Endothelial cell of umbilical vein (primary cell): Measurements from ENCODE around the gene SH3TC1.

ENCODE experiments used
- EZH2 ChIP-seq: IDR thresholded peaks from 2 replicates; pipeline ENCODE4 v1.6.1; 2012; ENCODE audit warnings: borderline replicate concordance, low read depth, mild to moderate bottlenecking, moderate library complexity, low read length, inconsistent platforms; ENCODE audit not compliant: severe bottlenecking
- POLR2A ChIP-seq: IDR thresholded peaks from 2 replicates; pipeline ENCODE4 v1.6.1; 2012; ENCODE audit warnings: low read depth, mild to moderate bottlenecking, control low read depth, low read length
- TF ChIP-seq, protein P1 (sequence below), 2 donors: IDR thresholded peaks; 1 replicate in 1 of 2; 2 replicates in 1 of 2; pipeline ENCODE4 v1.5.1; 2011; ENCODE audit warnings: low read length in 2 of 2, mild to moderate bottlenecking in 2 of 2, moderate library complexity in 2 of 2, control low read depth in 1 of 2, inconsistent platforms in 1 of 2, low read depth in 1 of 2; ENCODE audit not compliant: insufficient read depth in 1 of 2; ENCODE audit errors: extremely low read depth in 1 of 2
- TF ChIP-seq, protein P2 (sequence below): IDR thresholded peaks from 2 replicates; pipeline ENCODE4 v1.6.1; 2011; ENCODE audit not compliant: insufficient read depth, insufficient read length

DNA sequence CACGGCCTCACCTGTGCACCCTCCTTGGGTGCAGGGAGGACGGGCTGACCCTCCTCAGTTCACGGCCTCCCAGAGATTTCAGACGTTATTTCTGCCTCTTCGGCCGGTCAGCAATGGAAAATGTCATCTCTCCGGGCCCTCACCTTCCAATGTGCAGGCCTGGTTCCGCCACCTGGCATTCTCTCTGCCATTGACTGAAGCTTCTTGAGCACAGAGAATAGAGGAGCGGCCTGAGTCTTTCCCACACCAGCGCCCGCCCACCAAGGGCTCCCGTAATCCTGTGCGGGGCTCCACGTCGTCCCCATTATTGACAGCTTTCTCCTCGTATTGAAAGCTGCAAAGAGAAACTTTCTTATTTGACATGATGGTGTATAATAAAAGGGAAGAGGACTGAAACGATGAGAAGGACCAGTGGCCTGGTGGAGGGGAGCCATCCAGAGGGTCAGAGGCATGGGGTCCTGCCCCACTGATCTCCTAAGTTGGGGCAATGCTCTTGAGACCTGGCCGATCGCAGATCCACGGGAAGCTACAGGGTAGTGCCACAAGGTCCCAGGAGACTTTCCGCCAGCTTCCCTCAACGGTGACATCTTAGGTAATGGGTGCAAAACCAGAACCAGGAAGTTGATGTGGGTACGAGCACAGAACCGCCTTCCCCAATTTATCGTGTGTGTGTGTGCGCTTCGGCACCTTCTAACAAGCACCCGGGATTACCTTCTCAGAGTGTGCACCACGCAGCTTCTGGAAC is 91.0 kb downstream of the SH3TC1 start:
- TF ChIP-seq EZH2 (no peak), POLR2A (no peak)
- TF ChIP-seq, protein P1, sequence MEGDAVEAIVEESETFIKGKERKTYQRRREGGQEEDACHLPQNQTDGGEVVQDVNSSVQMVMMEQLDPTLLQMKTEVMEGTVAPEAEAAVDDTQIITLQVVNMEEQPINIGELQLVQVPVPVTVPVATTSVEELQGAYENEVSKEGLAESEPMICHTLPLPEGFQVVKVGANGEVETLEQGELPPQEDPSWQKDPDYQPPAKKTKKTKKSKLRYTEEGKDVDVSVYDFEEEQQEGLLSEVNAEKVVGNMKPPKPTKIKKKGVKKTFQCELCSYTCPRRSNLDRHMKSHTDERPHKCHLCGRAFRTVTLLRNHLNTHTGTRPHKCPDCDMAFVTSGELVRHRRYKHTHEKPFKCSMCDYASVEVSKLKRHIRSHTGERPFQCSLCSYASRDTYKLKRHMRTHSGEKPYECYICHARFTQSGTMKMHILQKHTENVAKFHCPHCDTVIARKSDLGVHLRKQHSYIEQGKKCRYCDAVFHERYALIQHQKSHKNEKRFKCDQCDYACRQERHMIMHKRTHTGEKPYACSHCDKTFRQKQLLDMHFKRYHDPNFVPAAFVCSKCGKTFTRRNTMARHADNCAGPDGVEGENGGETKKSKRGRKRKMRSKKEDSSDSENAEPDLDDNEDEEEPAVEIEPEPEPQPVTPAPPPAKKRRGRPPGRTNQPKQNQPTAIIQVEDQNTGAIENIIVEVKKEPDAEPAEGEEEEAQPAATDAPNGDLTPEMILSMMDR (IDR thresholded peaks at IDR 0.05; ENCODE audit: extremely low read depth in 1 of 2, insufficient read depth in 1 of 2, low read depth in 1 of 2, low read length in 2 of 2), result no peak
- TF ChIP-seq, protein P2, sequence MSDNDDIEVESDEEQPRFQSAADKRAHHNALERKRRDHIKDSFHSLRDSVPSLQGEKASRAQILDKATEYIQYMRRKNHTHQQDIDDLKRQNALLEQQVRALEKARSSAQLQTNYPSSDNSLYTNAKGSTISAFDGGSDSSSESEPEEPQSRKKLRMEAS, result no peak
